IPS-20b (cell line): ENCODE measurements around the gene LMX1A.

Experiments
- H3K27ac ChIP-seq: one replicate; pipeline ENCODE4 v1.5.1; 2013; ENCODE audit warnings: low read length
- H3K27me3 ChIP-seq: 2 replicates; pipeline ENCODE4 v1.6.1; 2013; ENCODE audit warnings: mild to moderate bottlenecking, low read length, inconsistent platforms; ENCODE audit not compliant: insufficient read depth
- H3K36me3 ChIP-seq: 2 replicates; pipeline ENCODE4 v1.6.1; 2013; ENCODE audit warnings: low read depth, mild to moderate bottlenecking, inconsistent platforms, low read length, moderate library complexity; ENCODE audit not compliant: insufficient read depth
- H3K4me1 ChIP-seq: 2 replicates; pipeline ENCODE4 v1.6.1; 2013; ENCODE audit warnings: mild to moderate bottlenecking, control low read depth, inconsistent platforms, low read length, moderate library complexity; ENCODE audit not compliant: insufficient read depth
- H3K4me3 ChIP-seq: 2 replicates; pipeline ENCODE4 v1.5.1; 2013; ENCODE audit warnings: mild to moderate bottlenecking, low read length, inconsistent platforms
- H3K9ac ChIP-seq: 2 replicates; pipeline ENCODE4 v1.6.1; 2013; ENCODE audit warnings: low read depth, mild to moderate bottlenecking, inconsistent platforms, low read length, moderate library complexity
- H3K9me3 ChIP-seq: 2 replicates; pipeline ENCODE4 v1.6.1; 2013; ENCODE audit warnings: mild to moderate bottlenecking, low read depth, low read length, inconsistent platforms; ENCODE audit not compliant: insufficient read depth

The LMX1A gene

GRCh38 chr1:165383599-165384405, 27.3 kb upstream of the LMX1A start:
- Histone ChIP-seq H3K9me3 (no peaks in the 10 kb centered on the region), H3K27me3 (peaks cover 22% of the 10 kb centered on the region), H3K27ac (no peak overlapping the region), H3K4me3 (no peak overlapping the region), H3K36me3 (no peaks in the 10 kb centered on the region), H3K9ac (no peak overlapping the region), H3K4me1 (no peaks in the 10 kb centered on the region)

GRCh38 chr1:165383067-165383466, 26.6 kb upstream of the LMX1A start:
- Histone ChIP-seq H3K27me3 (peaks cover 15% of the 10 kb centered on the region), H3K36me3 (no peaks in the 10 kb centered on the region), H3K9me3 (no peaks in the 10 kb centered on the region), H3K27ac (no peak overlapping the region), H3K9ac (no peak overlapping the region), H3K4me3 (no peak overlapping the region), H3K4me1 (no peaks in the 10 kb centered on the region)

GRCh38 chr1:165381745-165382505, 25.4 kb upstream of the LMX1A start:
- no peak overlapping the region for H3K9ac ChIP-seq
- no peak overlapping the region for H3K4me3 ChIP-seq
- H3K27ac ChIP-seq: no peak overlapping the region
- no peaks in the 10 kb centered on the region for H3K4me1 ChIP-seq
- no peaks in the 10 kb centered on the region for H3K36me3 ChIP-seq
- H3K27me3 ChIP-seq: peaks cover 14% of the 10 kb centered on the region
- H3K9me3 ChIP-seq: no peaks in the 10 kb centered on the region

DNA sequence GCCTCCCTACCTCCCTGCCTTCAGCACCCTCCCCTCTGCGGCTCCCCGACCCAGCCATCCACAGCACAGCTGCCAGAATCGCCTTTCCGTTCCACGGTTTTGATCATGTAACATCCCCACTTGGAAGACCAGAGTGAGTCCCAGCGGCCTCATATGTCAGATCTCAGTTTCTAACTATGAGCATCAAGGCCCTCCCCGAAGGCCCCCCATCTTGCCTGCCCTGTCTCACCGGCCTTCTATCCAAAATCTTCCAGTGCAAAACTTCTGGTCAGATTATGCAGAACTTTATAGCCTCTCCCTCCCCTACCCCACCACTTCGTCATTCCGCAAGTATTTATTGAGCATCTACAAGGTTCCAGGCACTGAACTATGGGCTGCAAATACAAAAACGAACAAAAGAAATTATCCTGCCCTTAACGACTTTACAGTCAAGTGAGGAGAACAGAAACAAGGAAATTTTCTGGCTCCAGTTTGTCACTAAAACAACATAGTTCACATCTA, 20.3 kb upstream of the LMX1A start:
- Histone ChIP-seq H3K27ac (no peak overlapping the region), H3K36me3 (no peaks in the 10 kb centered on the region), H3K9me3 (no peaks in the 10 kb centered on the region), H3K9ac (peak overlapping the region; percentile 65; the same call in 1 of the 2 replicates), H3K4me1 (peaks cover 4% of the 10 kb centered on the region; the same call in 1 of the 2 replicates), H3K4me3 (peak overlapping the region; percentile 91), H3K27me3 (peaks cover 53% of the 10 kb centered on the region)

- Histone ChIP-seq H3K9me3 (no peaks in the 10 kb centered on the region), H3K27ac (no peak overlapping the region), H3K4me1 (peaks cover 4% of the 10 kb centered on the region; the same call in 1 of the 2 replicates), H3K9ac (peak overlapping the region; percentile 65; the same call in 1 of the 2 replicates), H3K4me3 (peak overlapping the region; percentile 91), H3K36me3 (no peaks in the 10 kb centered on the region), H3K27me3 (peaks cover 57% of the 10 kb centered on the region)
These were observed 19.7 kb upstream of the LMX1A start for GRCh38 chr1:165376041-165376810.

DNA sequence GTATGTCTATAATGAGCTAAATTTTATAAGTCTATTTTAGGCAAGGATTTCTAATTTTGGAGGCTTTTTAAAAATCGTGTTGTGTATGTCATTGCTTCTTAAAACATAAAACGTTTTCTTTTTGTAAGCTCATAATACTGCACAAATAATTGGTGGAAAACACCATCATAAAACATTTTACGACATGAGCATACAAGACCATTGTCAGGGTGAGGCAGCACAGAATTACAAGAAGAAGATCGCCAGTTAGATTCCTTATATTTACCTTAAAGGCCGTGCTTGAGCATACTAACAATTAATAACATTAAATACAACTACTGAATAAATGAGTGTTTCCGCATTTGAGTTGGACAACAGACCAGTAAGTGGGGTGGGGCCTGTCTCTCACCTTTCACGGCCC, 19.1 kb upstream of the LMX1A start:
- Histone ChIP-seq H3K27me3 (peaks cover 63% of the 10 kb centered on the region), H3K27ac (no peak overlapping the region), H3K9ac (peak overlapping the region; percentile 65; the same call in 1 of the 2 replicates), H3K4me3 (peak overlapping the region; percentile 91), H3K36me3 (no peaks in the 10 kb centered on the region), H3K9me3 (no peaks in the 10 kb centered on the region), H3K4me1 (peaks cover 4% of the 10 kb centered on the region; the same call in 1 of the 2 replicates)

DNA sequence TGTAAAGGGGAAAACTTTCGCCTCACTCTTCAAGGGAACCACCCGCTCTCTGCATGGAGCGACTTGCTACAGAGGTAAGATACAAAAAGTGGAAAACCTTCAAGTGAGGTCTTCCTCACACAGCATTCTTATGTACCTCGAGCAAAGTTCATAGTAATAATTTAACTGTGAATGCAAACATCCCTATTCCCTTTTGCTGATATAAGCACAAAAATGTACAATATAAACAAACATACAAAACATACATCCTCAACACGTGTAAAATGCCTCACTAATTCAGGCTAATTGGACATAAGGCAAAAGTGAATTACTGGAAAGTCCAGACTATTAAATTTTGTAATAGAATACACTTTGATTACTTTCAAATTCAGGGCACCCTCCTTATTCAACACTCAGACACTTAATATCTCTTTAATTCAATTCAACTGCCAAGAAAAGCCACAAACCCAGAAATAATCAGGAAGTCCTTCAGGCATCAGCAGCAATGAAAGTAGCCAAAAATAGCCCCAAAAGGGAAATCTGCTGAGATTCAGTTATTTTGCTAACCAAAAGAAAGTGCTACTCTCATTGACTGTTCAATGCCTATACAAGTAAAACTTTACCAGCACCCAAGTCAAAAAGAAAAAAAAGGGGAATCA, 15.2 kb upstream of the LMX1A start:
- Histone ChIP-seq H3K36me3 (no peaks in the 10 kb centered on the region), H3K27me3 (peaks cover 69% of the 10 kb centered on the region), H3K4me3 (no peak overlapping the region), H3K9ac (no peak overlapping the region), H3K27ac (no peak overlapping the region), H3K4me1 (peaks cover 4% of the 10 kb centered on the region; the same call in 1 of the 2 replicates), H3K9me3 (no peaks in the 10 kb centered on the region)

DNA sequence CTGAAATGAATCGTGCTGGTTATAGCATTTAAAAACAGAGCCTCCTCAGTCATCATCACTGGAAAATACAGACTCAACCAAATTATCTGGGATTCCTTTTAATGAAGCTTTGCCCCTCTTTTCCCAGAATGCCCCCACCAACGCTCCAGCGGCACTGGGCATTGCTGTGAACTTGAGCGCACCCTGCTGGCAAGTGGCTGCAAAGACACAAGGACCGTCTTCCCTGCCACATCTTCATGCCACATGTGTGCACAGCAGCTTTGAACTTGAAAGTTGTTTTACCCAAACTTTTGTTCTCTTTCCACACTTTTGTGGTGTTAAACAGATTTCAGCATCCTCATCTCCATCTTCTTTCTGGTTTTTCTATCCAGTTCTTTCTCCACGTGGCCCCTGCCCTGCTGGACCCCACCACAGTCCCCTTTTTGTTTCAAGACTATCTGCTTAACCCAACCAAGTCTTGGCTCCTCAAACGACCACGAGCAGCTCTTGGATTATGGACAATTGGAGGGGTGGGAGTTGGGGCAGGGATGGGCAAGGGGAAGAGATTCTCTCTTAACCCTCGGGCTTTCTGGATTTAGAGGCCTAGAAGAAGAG, 12.8 kb upstream of the LMX1A start:
- no peak overlapping the region for H3K4me3 ChIP-seq
- H3K9me3 ChIP-seq: no peaks in the 10 kb centered on the region
- H3K27ac ChIP-seq: no peak overlapping the region
- no peaks in the 10 kb centered on the region for H3K36me3 ChIP-seq
- H3K27me3 ChIP-seq: peaks cover 56% of the 10 kb centered on the region
- 0 out of 2 replicates have a peak, but pooled peaks cover 3% of the 10 kb centered on the region for H3K4me1 ChIP-seq
- no peak overlapping the region for H3K9ac ChIP-seq

DNA sequence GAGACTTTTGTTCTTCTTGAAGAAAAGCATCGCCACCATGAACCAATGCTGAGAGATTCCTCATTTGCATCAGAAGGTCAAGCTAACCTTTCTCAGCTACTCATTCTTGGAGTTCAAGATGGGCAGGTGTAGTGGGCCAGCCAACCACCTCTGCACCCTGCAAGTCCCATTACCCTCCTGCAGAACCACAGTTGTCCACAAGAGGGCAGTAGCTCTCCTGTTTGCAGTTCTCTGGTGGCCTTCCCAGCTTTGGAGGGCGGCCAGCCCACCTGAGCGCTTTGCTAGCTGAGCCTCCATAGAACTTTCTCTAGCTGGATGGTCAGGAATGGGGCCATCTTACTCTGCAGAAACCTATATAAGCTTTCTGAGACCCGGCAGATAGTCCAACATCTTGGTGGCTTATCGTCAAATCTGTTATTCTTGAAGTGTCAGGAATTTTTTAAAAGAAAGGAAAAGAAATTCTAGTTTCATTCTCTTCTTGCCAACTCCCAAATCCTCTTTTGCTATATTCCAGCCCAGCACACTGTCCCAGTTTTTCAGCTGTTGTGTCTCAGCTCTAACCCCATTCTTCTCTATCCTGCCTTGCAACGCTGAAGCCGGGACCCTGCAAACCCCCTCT, 11.0 kb upstream of the LMX1A start:
- Histone ChIP-seq H3K9ac (no peak overlapping the region), H3K36me3 (no peaks in the 10 kb centered on the region), H3K4me1 (0 out of 2 replicates have a peak, but pooled peaks cover 7% of the 10 kb centered on the region), H3K9me3 (no peaks in the 10 kb centered on the region), H3K27me3 (peaks cover 45% of the 10 kb centered on the region), H3K27ac (no peak overlapping the region), H3K4me3 (no peak overlapping the region)

GRCh38 chr1:165365341-165365740, 8.8 kb upstream of the LMX1A start:
- Histone ChIP-seq H3K9me3 (no peaks in the 10 kb centered on the region), H3K27me3 (peaks cover 54% of the 10 kb centered on the region), H3K4me1 (0 out of 2 replicates have a peak, but pooled peaks cover 7% of the 10 kb centered on the region), H3K9ac (no peak overlapping the region), H3K4me3 (no peak overlapping the region), H3K36me3 (no peaks in the 10 kb centered on the region), H3K27ac (no peak overlapping the region)
